GM18498 (cell line): ENCODE measurements around the gene NKX2-3.

ENCODE experiments used
- ATAC-seq: cut with Tn5 transposase; IDR thresholded peaks from one replicate; pipeline ENCODE4 v1.9.1; 2021; ENCODE audit warnings: mild to moderate bottlenecking, moderate library complexity; ENCODE audit not compliant: unreplicated experiment

The NKX2-3 gene

GRCh38 chr10:99573790-99574189, 41.0 kb downstream of the NKX2-3 start:
- ATAC-seq, result no peak

DNA sequence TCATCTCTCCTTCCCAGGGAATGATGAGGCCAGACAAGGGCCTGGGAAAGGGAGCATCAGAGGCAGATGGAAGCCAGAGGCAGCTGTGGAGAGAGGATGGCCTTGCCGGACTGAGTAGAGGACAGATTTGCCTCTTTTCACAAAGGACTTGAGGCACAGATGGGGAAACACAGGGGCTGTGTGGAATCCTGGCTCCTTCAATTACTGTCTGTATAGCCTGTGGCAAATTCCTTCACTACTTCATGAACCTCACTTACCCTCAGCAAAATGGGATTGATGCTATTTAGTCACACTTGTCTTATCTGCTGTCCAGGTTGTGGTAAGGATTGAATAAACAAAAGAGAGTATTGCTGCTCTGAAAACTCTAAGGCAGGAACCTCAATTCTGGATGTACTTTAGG, 47.2 kb downstream of the NKX2-3 start:
- no peak for ATAC-seq

GRCh38 chr10:99582255-99582770, 49.6 kb downstream of the NKX2-3 start:
- ATAC-seq, result no peak

DNA sequence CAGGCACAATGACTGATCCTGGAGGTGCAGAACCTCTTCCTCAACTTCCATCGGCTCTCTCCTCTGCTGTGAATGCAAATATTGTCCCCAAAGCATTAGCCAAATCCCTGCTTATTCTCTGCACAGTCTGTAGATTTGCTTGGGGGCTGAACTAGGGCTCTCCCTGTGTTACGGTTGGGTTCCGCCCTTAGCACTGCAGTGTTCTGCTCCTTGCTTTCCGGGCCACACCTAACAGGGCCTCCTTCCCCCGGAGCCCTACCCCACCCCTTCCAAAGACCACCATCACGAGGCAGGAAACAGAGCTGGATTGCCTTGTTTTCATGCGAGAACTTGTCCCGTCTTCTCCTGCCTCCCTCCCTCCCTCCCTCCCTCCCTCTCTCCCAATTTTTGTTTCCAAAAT, 50.9 kb downstream of the NKX2-3 start:
- no peak for ATAC-seq
